Skin of body (tissue), 2 donors: ENCODE data around the gene JOSD2. TPM values are rescaled to one million over a fixed set of nuclear protein-coding genes. Genes with fewer than 3 reads are reported as not detected.

ENCODE experiments used
- DNase-seq: peaks from one replicate; lab custom pipeline; 2025; lab: John Stamatoyannopoulos, UW
- total RNA-seq: library from RNA; depleted of rRNA; stranded (reverse); fragments of >200 nt; gene quantifications from one replicate; pipeline ENCODE4 v1.2.3, GENCODE V29; 2014

The JOSD2 gene, protein sequence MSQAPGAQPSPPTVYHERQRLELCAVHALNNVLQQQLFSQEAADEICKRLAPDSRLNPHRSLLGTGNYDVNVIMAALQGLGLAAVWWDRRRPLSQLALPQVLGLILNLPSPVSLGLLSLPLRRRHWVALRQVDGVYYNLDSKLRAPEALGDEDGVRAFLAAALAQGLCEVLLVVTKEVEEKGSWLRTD
- total RNA-seq: 8.1 TPM

DNA sequence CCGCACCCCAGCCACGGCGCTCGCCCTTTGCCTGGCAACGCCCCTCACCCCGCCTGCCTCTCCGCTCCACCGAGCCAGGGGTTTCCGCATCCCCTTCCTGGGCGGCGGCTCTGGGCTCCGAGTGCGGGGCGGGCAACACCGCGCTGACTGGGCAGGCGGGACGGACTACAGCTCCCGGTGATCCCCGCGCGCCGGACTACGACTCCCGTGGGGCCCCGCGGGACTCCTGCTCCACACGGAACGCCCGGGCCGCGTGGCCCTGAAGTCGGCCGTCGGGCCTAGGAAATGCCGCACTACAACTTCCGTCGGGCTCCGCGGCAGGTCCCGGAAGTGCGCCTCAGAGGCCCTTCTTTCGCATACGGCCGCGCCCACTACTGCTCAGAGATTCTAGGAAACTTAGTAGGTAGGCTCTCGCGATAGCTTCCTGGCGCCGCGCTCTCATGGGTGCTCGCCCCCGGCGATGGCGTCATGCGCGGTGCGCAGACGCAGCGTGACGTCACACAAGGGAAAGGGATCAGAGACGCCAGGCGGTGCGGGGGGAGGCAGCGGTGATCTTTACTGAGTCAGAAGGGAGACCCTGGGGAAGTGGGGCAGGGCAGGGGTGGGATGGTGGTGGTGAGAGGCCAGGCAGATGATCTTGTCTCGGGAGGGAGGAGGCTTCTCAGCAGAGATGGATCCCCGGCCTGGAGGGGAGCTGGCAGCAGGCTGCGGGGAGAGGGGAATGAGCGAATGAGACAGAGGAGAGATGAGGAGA is at the start of gene JOSD2:
Gene JOSD2, minus strand, starts transcription at position 123 of the 754 bp plus-strand sequence. CDS start 760 bp downstream, outside the sequence.
- DNase-seq: peak; percentile 99

DNA sequence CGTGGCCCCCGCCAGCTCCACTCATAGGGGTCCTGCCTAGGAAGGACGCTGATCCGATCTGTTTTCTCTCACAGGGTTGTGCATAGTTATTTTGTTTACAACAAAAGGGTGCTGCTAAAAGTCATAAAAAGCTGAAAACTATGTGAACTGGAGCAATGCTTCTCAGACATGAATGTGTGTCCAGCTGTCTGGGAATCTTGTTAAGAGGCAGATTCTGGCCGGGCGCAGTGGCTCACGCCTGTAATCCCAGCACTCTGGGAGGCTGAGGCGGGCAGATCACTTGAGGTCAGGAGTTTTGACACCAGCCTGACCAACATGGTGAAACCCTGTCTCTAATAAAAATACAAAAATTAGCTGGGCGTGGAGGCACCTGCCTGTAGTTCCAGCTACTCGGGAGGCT is 48.6 kb upstream of the JOSD2 start:
- no peak for DNase-seq

DNA sequence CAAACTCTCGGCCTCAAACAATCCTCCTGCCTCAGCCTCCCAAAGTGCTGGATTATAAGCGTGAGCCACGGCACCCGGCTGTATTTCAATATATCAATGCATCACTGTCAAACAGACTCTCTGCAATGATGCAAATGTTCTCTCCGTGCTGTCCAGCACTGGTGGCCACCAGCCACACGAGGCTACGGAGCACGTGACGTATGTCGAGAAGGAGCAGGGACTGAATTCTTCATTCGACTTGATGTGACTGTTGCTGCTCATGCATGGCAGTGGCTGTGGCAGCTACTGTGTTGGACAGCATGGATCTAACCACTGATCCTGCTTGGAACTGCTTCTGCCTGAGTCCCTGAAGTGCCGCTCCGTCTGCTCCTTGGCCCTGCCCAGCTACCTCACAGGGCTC is 47.5 kb upstream of the JOSD2 start:
- no peak for DNase-seq

DNA sequence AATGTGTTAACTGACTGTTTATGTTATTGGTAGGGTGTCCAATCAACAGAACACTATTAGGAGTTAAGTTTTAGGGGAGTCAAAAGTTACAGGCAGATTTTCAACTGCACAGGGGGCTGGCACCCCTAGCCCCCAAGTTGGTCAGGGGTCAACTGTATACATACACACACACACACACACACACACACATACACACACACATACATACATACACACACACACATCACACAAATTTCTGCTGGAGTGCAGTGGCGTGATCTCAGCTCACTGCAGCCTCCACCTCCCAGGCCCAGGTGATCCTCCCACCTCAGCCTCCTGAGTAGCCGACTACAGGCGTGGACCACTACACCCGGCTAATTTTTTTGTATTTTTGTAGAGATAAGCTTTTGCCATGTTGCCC is 47.0 kb upstream of the JOSD2 start:
- DNase-seq: no peak

DNA sequence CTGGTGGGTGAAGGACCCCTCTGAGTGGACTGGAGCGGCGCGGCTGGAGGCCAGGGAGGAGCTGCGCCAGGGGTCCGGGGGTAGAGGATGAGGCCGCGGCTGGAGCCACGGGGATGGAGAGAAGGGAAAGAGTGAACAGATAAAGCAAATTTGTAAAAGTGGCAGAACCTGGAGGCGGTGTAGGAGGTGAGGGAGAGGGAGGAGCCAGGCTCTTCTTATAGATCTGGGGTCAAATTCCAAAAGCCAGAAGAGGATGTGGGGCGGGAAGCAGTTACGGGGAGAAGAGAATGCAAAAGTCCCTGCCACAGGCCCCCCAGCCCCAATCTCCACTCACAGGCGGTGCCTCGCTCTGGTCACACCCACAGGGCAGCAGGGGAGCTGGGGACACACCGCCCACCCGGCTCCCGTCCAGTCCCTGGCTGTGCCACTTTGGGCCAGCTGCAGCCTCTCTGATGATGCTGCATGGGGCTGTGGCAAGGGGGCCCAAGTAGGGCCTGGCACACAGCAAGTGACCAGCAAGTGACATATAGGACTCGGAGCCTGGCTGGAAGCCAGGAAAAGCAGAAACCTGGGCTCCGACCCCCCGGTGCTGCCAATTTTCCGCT is 46.1 kb upstream of the JOSD2 start:
- no peak for DNase-seq

DNA sequence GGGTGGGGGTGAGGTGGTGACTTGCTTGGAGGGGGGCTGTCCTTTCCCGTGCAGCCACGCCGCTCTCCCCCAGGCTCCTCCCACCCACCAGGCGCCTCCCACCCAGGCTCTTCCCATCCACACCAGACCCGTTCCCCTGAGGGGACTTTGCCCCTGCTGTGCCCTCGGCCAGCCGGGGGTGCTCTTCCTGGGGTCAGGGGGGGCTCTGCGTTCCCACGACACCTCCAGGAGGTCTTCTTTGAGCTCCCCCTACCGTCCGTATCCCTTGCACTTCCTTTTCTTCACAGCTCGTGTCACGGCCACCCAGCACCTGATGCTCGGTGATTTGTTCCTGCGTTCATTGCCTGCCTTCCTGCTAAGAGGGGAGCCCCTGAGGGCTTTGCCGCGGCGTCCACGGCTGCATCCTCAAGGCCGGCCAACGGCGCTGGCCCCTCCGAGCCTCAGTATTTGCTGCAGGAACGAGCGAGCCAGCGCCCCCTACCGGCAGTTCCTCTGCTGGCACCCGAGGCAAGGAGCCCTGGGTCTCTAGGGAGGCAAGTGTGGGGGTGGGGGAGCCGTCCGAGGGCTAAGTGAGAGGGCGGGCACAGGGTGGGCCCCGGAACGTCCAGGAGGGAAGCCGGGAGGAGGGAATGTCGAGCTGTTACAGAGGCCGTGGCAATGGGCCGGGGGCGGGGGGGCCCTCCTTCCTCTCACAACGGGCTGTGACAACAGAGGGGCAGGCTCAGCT is 45.5 kb upstream of the JOSD2 start:
- DNase-seq: peak; percentile 23

DNA sequence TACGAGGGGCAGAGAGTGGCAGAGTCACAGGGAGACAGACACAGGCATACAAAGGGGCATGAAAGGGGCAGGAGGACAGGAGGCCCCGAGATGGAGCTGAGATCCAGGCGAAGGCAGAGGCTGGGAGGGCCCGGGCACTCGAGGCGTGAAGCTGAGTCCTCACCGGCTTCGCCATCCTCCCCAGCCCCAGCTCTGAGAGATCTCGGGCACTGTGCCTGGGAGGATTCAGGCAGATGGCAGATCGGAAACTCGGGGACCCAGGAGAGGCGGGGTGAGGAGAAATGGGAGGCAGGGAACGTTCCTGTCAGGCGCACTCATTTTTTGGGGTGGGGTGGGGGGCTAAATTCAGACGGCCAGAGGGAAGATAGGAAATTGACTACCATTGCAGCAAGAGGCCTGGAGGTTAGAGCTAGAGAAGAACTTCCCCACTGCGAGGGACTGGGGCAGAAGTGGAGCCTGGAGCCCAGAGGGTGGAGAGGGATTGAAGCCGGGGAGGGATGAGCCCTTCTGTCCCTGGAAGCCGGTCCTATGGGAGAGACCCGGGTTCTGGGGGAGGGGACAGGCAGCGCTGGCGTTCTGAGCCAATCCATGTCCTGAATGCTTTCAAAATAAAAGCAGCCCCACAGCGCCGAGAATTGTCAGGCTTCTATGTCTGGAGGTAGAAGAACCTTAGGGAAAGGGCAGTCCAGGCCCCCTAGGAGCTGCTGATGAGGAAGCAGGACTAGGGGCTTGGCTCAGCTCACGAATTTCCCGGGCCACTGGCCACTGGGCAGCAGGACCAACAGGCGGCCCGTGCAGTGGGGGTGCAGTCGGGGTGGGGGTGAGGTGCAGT is 44.7 kb upstream of the JOSD2 start:
- DNase-seq: peak; percentile 16

DNA sequence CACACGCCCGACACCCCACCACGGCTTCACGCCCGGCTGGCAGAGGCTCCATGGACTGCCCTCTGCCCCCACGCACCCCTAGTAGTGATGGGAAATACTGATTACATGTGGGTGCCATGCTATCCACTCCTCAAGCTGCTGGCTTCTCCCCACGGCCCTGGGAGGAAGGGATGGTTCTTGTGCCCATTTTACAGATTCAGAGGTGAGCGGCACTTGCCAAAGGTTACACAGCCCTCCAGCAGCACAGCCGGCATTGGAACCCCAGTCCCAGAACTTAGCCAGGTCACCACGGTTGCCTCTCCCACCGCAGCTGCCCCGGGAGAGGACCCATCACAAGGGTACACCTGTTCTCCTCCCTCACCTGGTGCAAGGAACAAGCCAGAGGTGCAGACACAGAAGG is 44.0 kb upstream of the JOSD2 start:
- DNase-seq: no peak

DNA sequence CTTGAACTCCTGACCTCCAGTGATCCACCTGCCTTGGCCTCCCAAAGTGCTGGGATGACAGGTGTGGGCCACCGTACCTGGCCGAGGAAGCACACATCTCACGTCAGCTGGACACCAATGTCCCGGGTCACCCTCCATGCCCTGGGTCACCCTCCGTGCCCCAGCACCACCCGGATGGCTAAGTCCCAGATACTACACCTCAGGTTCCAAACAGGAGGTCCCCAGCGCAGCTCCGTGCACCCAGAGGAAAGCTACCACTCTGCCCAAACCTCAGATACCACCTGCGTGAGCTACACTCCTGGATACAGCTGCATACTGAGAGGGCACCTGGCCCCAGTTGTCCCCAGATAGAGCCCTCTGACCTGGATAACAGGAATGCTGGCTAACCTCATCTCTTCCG is 43.2 kb upstream of the JOSD2 start:
- no peak for DNase-seq

DNA sequence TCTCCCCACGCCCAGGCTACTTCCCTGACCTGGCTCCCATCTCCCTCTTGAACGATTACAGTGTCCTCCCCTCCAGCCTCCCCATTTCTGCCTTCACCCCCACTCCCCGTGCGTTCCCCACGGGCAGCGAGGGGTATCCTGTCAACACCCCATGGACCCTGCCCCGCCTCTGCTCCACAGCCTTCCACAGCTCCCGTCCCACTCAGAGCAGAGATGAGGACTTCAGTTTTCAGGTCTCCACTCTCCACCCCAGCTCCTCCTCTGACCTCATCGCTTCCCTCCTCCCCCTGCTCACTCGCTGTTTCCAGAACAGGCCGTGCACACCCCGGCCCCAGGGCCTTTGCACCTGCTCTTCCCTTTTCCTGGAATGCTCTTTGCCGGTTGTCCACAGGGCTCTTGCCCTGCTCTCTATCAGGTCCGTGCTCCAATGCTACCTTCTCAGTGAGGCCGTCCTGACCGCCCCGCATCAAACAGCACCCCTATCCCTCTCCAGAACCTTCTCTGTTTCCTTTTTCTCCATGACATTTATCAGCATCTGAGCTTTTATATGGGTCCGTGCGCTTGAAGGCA is 42.2 kb upstream of the JOSD2 start:
- DNase-seq: no peak

DNA sequence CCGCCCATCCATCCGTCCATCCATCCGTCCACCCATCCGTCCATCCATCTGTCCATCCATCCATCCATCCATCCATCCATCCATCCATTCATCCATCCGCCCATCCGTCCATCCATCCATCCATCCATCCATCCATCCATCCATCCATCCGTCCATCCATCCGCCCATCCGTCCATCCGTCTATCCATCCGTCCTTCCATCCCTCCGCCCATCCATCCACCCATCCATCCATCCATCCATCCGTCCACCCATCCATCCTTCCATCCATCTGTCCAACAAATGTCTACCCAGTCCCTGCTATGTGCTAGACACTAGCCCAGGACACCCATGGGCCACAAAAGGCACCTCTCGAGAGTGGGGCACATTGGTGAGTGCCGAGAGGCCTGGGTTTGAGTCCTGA is 41.5 kb upstream of the JOSD2 start:
- DNase-seq: no peak

DNA sequence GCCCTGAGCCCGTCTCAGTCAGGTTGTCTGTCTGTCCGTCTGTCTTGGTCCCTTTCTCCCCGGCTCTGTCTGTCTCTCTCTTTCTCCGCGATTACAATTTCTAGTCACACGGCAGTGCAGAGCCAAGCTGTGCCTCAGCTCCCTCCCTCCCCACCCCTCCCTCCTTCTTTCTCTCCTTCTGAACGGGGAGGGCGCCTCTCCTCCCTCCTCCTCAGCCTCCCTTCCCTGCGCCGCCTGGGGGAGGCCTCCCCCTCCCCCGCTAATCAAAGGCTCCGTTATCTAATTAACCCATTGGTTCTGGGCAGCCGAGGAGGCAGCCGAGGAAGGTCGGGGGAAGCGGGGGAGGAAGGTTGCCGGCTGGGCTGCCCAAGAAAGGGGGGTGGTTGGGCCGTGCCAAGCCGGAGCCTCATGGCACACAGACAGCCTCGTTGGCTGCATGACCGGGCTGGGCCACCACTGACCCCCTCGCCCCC is 40.8 kb upstream of the JOSD2 start:
- DNase-seq: peak; percentile 4

DNA sequence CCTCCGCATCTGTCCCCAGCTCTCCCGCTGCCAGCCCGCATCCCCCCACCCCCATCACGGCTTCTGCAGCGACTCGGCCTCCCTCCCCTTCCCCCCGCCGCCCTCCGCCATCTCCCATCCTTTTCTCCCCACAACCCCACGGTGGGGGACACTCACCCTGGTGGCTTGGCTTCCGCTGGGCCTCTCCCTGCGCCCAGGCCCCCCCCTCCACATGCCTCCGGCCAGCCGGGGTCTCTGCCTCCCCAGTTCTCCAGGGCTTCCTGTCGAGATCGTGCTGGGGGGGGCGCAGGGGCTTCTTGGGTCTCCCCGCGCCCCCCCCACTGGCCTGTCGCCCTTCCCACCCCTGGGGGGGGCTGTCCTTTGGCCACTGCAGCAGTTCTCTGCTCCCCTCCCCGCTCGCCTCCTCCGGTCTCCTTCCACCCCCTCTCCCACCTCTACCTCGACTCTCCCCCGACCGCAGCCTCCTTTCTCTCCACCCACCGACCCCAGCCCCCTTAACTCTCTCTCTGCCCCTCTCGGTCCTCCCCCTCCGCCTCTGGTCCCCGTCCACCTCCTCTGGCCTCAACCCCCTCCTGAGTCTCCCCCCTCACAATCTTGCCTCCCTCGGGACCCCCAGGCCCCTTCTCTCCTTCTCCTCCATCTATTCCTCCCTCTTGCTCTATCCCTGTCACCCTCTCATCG is 40.2 kb upstream of the JOSD2 start:
- no peak for DNase-seq

DNA sequence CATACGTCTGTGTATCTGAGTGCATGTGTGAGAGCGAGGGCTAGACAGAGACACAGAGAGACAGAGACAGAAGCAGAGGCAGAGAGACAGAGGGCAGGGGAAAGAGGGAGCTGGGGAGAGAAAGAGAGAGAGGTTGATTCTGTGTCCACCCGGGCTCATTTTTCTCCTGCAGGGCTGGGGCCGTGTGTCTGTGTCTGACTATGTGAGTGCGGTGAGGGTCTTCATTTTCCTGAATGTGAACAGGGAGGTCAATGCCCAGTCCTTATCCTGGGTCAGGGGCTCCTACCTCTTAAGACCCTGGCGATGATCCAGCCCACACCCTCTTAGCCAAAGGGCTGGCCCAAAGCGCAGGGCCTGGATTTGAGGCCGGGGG is 39.6 kb upstream of the JOSD2 start:
- DNase-seq: no peak

DNA sequence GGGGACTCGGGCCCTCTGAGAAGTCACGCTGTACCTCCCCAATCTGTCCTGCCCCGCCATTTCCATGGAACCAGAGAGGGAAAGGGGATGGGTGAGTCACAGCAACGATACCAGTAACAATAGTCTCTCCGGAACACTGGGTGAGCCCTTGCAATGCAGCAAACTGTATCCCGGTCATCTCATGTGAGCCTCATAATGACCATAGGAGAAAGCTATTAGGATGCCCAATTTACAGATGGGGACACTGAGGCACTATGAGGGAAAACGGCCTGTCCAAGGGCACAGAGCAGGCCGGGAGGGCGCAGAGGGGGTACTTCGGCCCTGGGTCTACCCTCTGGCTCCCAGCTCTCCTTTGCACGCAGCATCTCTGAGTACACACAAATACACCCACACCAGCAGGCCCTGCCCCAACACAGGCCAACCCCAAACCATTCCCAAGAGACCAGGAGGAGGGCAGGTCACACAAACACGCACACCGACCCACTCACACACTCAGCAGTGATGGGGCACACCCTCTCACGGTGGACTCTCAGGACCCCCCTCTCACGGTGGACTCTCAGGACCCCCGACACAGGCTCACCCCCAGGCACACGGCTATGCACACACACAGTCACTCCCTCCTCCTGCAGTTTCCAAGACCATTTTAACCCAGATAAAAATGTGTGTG is 39.1 kb upstream of the JOSD2 start:
- DNase-seq: no peak

DNA sequence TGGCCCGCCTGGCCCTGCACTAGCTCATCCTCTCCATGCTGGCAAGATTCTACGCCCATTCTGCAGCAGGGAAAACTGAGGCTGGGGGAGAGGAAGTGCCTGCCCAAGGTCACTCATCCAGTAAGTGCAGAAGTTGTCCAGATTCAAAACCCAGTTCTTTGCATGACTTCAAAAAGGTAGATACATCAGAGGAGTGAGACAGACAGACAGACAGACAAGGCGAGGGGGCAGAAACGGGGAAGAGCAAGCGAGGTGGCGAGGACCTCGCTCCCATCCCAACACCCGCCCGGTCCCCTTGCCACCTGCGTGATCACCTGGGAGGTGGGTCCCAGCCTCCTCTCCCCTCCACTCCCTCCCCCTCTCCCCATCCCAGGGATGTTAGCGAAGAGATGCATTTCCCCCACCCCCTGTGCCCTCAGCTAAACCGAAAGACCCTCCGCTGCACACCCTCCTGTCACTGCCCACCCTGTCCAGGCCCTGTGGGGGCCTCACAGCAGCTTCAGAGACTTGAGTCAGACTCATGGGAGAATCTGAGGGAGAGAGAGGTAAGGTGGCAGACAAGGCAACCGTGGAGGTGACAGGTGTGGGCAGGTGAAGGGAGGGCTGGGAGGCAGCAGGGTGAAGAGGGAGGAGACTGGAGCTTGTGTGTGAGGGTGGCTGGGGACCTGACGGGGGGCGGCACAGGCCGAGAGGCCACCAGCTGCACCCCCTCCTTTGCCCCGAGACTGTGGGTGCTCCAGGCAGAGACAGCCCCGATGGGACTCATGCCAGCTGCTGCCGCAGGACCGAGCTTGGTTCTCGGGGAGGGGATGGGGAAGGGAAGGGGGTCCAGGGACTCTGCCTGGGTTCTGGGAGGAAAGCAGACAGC is 38.3 kb upstream of the JOSD2 start:
- DNase-seq: no peak

DNA sequence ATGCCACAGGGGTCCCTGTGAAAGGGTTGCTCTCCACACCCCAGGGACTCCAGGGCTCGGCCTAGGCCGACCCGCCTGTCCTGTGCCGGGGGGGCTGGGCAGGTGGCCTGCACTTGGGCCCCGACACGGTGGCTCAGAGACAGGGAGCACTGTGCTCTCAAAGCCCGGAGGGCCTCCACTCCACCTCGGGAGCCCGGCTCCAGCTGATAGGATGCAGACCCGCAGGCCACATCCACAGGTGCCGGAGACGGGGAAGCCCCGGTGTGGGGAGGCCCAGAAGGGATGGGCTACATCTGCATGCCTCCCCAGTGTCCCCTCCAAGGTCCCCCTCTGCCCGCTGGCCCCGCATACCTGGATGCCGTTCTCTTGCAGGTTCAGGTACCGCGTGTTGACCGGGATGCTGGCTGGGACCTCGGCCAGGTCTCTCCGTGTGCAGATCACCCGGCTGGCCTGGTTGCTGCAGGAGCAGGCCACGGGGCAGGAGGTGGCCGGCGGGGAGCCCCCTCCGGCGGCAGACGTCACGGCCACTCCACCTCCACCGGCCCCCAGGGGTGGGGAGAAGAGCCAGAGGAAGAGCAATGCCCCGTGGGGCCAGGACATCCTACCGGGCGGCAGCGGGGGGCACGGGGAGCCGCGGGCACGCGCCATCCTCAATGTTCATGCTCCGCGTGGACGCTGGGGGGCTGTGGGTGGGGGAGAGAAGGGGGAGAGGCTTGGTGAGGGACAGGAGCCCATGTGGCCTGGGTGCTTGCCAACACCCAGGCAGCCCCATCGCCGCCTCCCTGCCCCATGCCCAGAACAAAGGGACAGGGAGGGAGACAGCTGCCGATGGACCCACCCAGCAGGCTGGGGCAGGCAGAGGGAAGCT is 37.4 kb upstream of the JOSD2 start:
- no peak for DNase-seq
